GM23248 (cell line): ENCODE data around the gene TNNI3.
A peak's percentile ranks its signal among the peaks of the same experiment; 100 is the strongest.

Source experiments
- EZH2 ChIP-seq: fragments of 200-600 bp; sonication (generic); IDR thresholded peaks from 2 replicates; pipeline ENCODE4 v1.6.1; 2018; ENCODE audit warnings: antibody characterized with exemption, mild to moderate bottlenecking; ENCODE audit not compliant: insufficient read depth, poor library complexity, severe bottlenecking
- EZH2phosphoT487 ChIP-seq: fragments of 200-600 bp; sonication (generic); IDR thresholded peaks from 2 replicates; pipeline ENCODE4 v1.6.1; 2018; ENCODE audit warnings: antibody characterized with exemption, moderate library complexity, mild to moderate bottlenecking, low read depth; ENCODE audit not compliant: insufficient read depth

GRCh38 chr19:55156202-55157063, 1.1 kb downstream of the TNNI3 start:
- TF ChIP-seq EZH2phosphoT487, result no peak
- TF ChIP-seq EZH2, result peak; percentile 39
